Hepatocyte (in vitro differentiated cells): ENCODE data around the gene IL36G.

Source experiments
- EZH2 ChIP-seq: fragments of 200-600 bp; sonication (generic); IDR thresholded peaks from 2 replicates; pipeline ENCODE4 v1.6.1; 2016; ENCODE audit warnings: antibody characterized with exemption, mild to moderate bottlenecking, borderline replicate concordance
- EZH2phosphoT487 ChIP-seq: fragments of 200-600 bp; sonication (generic); IDR thresholded peaks from one replicate; pipeline ENCODE4 v1.6.1; 2018; ENCODE audit warnings: antibody characterized with exemption, mild to moderate bottlenecking, low read depth, moderate library complexity; ENCODE audit not compliant: unreplicated experiment, severe bottlenecking
- TF ChIP-seq, protein P1 (sequence below): fragments of 200-600 bp; sonication (generic); IDR thresholded peaks from 2 replicates; pipeline ENCODE4 v1.5.1; 2016; ENCODE audit warnings: antibody characterized with exemption, mild to moderate bottlenecking; ENCODE audit not compliant: poor library complexity

GRCh38 chr2:113032737-113033136 is 54.9 kb downstream of the IL36G start:
- TF ChIP-seq, protein P1, sequence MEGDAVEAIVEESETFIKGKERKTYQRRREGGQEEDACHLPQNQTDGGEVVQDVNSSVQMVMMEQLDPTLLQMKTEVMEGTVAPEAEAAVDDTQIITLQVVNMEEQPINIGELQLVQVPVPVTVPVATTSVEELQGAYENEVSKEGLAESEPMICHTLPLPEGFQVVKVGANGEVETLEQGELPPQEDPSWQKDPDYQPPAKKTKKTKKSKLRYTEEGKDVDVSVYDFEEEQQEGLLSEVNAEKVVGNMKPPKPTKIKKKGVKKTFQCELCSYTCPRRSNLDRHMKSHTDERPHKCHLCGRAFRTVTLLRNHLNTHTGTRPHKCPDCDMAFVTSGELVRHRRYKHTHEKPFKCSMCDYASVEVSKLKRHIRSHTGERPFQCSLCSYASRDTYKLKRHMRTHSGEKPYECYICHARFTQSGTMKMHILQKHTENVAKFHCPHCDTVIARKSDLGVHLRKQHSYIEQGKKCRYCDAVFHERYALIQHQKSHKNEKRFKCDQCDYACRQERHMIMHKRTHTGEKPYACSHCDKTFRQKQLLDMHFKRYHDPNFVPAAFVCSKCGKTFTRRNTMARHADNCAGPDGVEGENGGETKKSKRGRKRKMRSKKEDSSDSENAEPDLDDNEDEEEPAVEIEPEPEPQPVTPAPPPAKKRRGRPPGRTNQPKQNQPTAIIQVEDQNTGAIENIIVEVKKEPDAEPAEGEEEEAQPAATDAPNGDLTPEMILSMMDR = no peak
- TF ChIP-seq EZH2 = no peak
- no peak for TF ChIP-seq EZH2phosphoT487
